ENCODE measurements around the gene NCF2.

NCF2 gene

DNA sequence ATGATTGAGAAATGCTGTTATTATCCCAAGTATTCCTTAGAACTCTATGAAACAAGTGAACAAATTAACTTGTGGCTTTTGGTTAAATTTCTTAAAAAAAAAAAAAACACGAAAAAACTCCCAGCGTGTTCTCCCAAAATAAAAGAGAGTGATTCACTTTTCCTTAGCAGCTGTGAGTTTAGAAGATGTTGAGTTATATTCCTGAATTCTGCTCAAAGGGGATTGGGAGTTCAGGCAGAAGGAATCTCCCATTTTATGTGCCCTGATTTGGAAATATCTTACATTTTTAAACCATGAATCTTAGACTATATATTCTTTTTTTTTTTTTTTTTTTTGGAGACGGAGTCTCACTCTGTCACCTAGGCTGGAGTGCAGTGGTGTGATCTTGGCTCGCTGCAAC is 83.7 kb downstream of the NCF2 start:
- H3K4me3 ChIP-seq (replicated peaks; ENCODE audit: low read depth, low read length), result no peak overlapping the region
- no peak for DNase-seq (ENCODE audit: extremely low read depth, low read depth)
- TF ChIP-seq, protein P1, sequence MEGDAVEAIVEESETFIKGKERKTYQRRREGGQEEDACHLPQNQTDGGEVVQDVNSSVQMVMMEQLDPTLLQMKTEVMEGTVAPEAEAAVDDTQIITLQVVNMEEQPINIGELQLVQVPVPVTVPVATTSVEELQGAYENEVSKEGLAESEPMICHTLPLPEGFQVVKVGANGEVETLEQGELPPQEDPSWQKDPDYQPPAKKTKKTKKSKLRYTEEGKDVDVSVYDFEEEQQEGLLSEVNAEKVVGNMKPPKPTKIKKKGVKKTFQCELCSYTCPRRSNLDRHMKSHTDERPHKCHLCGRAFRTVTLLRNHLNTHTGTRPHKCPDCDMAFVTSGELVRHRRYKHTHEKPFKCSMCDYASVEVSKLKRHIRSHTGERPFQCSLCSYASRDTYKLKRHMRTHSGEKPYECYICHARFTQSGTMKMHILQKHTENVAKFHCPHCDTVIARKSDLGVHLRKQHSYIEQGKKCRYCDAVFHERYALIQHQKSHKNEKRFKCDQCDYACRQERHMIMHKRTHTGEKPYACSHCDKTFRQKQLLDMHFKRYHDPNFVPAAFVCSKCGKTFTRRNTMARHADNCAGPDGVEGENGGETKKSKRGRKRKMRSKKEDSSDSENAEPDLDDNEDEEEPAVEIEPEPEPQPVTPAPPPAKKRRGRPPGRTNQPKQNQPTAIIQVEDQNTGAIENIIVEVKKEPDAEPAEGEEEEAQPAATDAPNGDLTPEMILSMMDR (IDR thresholded peaks at IDR 0.05; ENCODE audit: low read depth, low read length, missing control alignments), result no peak
